ENCODE measurements around the gene NHLH1.
"Not testable (repeated sequence)": the region's sequence is repeated elsewhere in the genome, so short reads cannot be mapped to it uniquely, and the experiment has no call there.

DNA sequence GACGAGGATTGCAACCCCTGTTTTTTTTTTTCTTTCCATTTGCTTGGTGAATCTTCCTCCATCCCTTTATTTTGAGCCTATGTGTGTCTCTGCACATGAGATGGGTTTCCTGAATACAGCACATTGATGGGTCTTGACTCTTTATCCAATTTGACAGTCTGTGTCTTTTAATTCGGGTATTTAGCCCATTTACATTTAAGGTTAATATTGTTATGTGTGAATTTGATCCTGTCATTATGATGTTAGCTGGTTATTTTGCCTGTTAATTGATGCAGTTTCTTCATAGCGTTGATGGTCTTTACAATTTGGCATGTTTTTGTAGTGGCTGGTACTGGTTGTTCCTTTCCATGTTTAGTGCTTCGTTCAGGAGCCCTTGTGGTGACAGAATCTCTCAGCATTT lies 21.5 kb downstream of the NHLH1 start:
- TF ChIP-seq, protein P1, sequence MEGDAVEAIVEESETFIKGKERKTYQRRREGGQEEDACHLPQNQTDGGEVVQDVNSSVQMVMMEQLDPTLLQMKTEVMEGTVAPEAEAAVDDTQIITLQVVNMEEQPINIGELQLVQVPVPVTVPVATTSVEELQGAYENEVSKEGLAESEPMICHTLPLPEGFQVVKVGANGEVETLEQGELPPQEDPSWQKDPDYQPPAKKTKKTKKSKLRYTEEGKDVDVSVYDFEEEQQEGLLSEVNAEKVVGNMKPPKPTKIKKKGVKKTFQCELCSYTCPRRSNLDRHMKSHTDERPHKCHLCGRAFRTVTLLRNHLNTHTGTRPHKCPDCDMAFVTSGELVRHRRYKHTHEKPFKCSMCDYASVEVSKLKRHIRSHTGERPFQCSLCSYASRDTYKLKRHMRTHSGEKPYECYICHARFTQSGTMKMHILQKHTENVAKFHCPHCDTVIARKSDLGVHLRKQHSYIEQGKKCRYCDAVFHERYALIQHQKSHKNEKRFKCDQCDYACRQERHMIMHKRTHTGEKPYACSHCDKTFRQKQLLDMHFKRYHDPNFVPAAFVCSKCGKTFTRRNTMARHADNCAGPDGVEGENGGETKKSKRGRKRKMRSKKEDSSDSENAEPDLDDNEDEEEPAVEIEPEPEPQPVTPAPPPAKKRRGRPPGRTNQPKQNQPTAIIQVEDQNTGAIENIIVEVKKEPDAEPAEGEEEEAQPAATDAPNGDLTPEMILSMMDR (IDR thresholded peaks at IDR 0.05), result not testable (repeated sequence)
- not testable (repeated sequence) for TF ChIP-seq EP300, POLR2A, POLR2AphosphoS5 (IDR thresholded peaks at IDR 0.05)
